Glutamatergic neuron (in vitro differentiated cells): ENCODE results near the gene ZNF653. TPM values are rescaled to one million over a fixed set of nuclear protein-coding genes. Genes with fewer than 3 reads are reported as not detected.

ENCODE experiments used
- DNase-seq: peaks from one replicate; pipeline ENCODE4 v3.0.0; 2022
- H3K27ac Mint-ChIP-seq: one replicate; pipeline ENCODE4 v1.8.0; 2020; ENCODE audit warnings: mild to moderate bottlenecking, mixed read lengths, inconsistent platforms; ENCODE audit not compliant: unreplicated experiment
- H3K27me3 Mint-ChIP-seq: one replicate; pipeline ENCODE4 v1.8.0; 2020; ENCODE audit warnings: mild to moderate bottlenecking, moderate library complexity, mixed read lengths, inconsistent platforms; ENCODE audit not compliant: unreplicated experiment
- H3K36me3 Mint-ChIP-seq: one replicate; pipeline ENCODE4 v1.8.0; 2020; ENCODE audit warnings: mild to moderate bottlenecking, mixed read lengths, inconsistent platforms; ENCODE audit not compliant: unreplicated experiment
- H3K4me1 Mint-ChIP-seq: one replicate; pipeline ENCODE4 v1.8.0; 2020; ENCODE audit warnings: mild to moderate bottlenecking, low read depth, mixed read lengths, inconsistent platforms; ENCODE audit not compliant: unreplicated experiment
- H3K4me3 Mint-ChIP-seq: one replicate; pipeline ENCODE4 v1.8.0; 2020; ENCODE audit warnings: mild to moderate bottlenecking, mixed read lengths, inconsistent platforms; ENCODE audit not compliant: unreplicated experiment
- H3K9me3 Mint-ChIP-seq: one replicate; pipeline ENCODE4 v1.8.0; 2020; ENCODE audit warnings: mild to moderate bottlenecking, moderate library complexity, mixed read lengths, inconsistent platforms; ENCODE audit not compliant: unreplicated experiment
- CTCF ChIP-seq: fragments of 200-600 bp; sonication (generic); IDR thresholded peaks from one replicate; pipeline ENCODE4 v1.5.0; 2021; ENCODE audit not compliant: partially characterized antibody, unreplicated experiment
- total RNA-seq: library from RNA; stranded (reverse); fragmentation: NEBNext Ultra II Directional; extraction: Animal tissue kit (Norgen Biotek cat#: 25700); gene quantifications from one replicate; pipeline ENCODE4 v1.2.1, GENCODE V29; 2021; ENCODE audit not compliant: unreplicated experiment

The ZNF653 gene
- total RNA-seq, 1 donor from 2014 or later: 19.2 TPM

- Mint-ChIP-seq H3K27me3 (peaks cover 5% of the 10 kb centered on the region), H3K36me3 (peaks cover 4% of the 10 kb centered on the region), H3K9me3 (no peaks in the 10 kb centered on the region), H3K4me3 (no peak overlapping the region), H3K27ac (no peak overlapping the region), H3K4me1 (no peaks in the 10 kb centered on the region)
- DNase-seq: no peak
- TF ChIP-seq CTCF: no peak
Observed at GRCh38 chr19:11513946-11514345, 8.3 kb upstream of the ZNF653 start.

GRCh38 chr19:11510444-11510843 lies 4.8 kb upstream of the ZNF653 start:
- H3K4me3 Mint-ChIP-seq: no peak overlapping the region
- no peak for TF ChIP-seq CTCF
- H3K27me3 Mint-ChIP-seq: peaks cover 8% of the 10 kb centered on the region
- H3K9me3 Mint-ChIP-seq: peaks cover 7% of the 10 kb centered on the region
- no peaks in the 10 kb centered on the region for H3K4me1 Mint-ChIP-seq
- no peaks in the 10 kb centered on the region for H3K36me3 Mint-ChIP-seq
- no peak for DNase-seq
- no peak overlapping the region for H3K27ac Mint-ChIP-seq

- Mint-ChIP-seq H3K27ac (no peak overlapping the region), H3K4me3 (no peak overlapping the region), H3K27me3 (peaks cover 11% of the 10 kb centered on the region), H3K36me3 (no peaks in the 10 kb centered on the region), H3K4me1 (peaks cover 5% of the 10 kb centered on the region), H3K9me3 (peaks cover 10% of the 10 kb centered on the region)
- TF ChIP-seq CTCF: no peak
- DNase-seq: no peak
Observed at GRCh38 chr19:11507370-11508078, 1.9 kb upstream of the ZNF653 start.

- H3K27ac Mint-ChIP-seq: no peak overlapping the region
- H3K27me3 Mint-ChIP-seq: peaks cover 11% of the 10 kb centered on the region
- H3K4me3 Mint-ChIP-seq: peak overlapping the region; percentile 57
- no peak for TF ChIP-seq CTCF
- peaks cover 10% of the 10 kb centered on the region for H3K9me3 Mint-ChIP-seq
- no peak for DNase-seq
- H3K36me3 Mint-ChIP-seq: no peaks in the 10 kb centered on the region
- H3K4me1 Mint-ChIP-seq: peaks cover 5% of the 10 kb centered on the region
Observed at GRCh38 chr19:11506967-11507366, 1.3 kb upstream of the ZNF653 start.

GRCh38 chr19:11506101-11506555 lies 489 bp upstream of the ZNF653 start:
- Mint-ChIP-seq H3K4me3 (peak overlapping the region; percentile 86), H3K36me3 (no peaks in the 10 kb centered on the region), H3K27me3 (peaks cover 11% of the 10 kb centered on the region), H3K9me3 (peaks cover 10% of the 10 kb centered on the region), H3K4me1 (peaks cover 5% of the 10 kb centered on the region), H3K27ac (peak overlapping the region; percentile 75)
- DNase-seq: no peak
- no peak for TF ChIP-seq CTCF
